GM19328 (cell line): Measurements from ENCODE around the gene BUB3.
A peak's percentile ranks its signal among the peaks of the same experiment; 100 is the strongest.

Source experiments
- ATAC-seq: cut with Tn5 transposase; IDR thresholded peaks from one replicate; pipeline ENCODE4 v1.9.1; 2021; ENCODE audit warnings: mild to moderate bottlenecking, moderate library complexity; ENCODE audit not compliant: unreplicated experiment

BUB3 gene, protein sequence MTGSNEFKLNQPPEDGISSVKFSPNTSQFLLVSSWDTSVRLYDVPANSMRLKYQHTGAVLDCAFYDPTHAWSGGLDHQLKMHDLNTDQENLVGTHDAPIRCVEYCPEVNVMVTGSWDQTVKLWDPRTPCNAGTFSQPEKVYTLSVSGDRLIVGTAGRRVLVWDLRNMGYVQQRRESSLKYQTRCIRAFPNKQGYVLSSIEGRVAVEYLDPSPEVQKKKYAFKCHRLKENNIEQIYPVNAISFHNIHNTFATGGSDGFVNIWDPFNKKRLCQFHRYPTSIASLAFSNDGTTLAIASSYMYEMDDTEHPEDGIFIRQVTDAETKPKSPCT

DNA sequence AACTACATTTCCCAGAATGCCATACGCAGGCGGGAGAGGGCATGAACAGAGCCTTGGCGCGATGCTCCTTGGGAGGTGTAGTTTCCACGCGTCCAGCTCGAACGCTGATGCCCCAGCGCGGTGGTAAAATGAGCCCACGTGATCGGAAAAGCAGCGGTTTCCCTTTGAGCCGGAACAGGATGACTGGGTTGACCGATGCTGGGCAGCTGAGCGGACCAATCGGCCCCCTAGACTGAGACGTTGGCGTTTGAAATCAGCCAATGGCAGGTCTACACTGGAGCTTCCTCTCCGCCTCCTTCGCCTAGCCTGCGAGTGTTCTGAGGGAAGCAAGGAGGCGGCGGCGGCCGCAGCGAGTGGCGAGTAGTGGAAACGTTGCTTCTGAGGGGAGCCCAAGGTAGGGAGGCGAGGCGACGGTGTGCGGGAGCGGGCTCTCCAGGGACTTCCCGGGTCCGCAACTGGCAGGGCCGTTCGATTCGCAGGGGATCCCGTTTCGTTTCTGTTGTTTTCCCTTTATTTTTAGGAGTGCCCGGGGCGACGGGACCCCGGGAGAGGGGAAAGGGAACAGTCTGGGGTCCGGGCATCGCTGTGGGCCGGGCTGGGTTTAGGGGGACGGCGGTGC is at the start of gene BUB3:
TSS of gene BUB3 (plus strand) at position 311 of the 619 bp plus-strand sequence. CDS start 516 bp downstream, outside the sequence.
- peak; percentile 93 for ATAC-seq

DNA sequence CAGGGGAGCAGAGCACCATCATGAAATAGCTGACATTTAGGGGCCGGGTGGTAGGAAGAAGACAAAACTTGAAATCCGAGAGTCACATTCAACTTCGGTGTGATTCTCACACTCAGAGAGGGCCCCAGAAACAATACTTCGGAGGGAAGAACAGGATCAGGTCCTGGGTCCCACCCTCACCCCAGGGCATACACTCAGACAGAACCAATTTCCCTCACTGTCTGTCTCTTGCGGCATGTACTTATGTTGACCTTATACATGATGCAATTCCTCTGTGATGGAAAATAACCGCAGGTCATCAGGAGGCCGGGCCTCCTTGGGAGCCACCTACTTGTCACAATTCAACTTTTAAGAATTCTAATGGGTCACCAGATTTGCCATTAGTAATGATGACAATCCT is 44.7 kb upstream of the BUB3 start:
- no peak for ATAC-seq

DNA sequence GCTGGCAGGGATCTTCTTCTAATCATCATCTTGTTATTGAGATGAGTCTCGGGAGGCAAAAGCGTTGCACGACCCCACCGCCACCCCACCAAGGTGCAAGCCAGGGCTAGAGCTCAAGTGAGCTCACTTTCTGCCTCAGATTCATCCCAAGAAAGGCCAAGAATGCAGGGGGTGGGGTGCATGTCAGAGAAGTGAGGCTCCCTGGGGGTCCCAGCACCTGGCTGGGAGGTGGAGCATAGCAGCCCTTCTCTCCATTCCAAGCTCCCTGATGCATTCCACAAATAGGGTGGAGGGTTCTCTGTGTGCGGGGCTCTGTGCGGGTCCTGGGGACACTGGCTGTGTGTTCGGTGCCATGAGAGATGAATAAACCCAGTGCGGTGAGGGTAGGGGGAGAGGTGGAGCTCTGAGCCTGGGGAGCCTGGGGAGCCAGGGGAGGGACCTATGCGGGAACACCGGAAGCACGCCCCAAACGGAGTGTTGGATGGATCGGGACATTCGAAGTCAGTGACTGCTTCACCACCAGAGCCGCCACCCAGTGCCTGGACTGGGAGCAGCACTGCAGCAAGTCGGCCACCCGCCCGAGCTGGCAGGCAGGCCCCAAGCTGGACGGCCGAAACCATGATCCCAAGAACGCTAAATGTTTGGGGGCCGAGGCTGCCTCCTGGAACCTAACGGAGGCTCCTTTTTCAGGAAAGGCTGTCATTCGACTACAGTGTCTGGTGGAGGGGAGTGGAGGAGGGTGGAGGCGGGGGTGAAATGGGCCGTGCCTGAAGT is 36.4 kb upstream of the BUB3 start:
- ATAC-seq: no peak

DNA sequence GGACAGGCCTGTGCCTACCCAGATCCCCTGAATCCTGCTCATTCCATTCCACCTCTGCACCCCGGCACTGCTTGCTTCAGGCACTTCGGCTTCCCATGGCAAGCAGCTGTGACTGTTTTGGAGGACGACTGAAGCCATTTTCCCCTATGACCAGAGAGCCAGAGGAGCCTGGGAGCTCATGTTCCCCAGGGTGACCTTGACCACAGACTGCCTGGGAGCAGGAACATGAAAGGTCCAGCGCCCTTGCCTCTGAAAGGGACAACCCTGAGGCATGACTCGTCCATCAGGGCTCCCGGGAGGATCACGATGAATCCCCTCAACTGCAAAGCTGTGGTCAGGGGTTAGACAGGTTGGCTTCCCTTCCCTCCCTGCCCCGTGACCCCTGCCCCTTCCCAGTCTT is 35.1 kb upstream of the BUB3 start:
- no peak for ATAC-seq

DNA sequence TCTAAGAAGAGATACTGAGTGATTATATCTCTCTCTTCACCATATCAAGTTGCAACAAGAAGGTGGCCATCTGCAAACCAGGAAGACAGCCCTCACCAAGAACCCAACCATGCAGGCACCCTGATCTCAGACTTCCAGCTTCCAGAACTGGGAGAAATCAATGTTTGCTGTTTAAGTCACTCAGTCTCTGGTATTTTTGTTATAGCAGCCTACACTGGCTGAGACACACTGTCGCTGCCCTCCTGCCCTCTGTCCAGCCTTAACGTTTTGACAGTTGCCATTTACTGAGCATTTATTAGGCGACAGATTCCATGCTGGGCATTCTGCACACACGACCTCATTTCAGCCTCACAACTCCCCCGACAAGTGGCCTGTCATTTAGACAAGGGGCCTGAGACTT is 28.0 kb upstream of the BUB3 start:
- ATAC-seq: no peak

DNA sequence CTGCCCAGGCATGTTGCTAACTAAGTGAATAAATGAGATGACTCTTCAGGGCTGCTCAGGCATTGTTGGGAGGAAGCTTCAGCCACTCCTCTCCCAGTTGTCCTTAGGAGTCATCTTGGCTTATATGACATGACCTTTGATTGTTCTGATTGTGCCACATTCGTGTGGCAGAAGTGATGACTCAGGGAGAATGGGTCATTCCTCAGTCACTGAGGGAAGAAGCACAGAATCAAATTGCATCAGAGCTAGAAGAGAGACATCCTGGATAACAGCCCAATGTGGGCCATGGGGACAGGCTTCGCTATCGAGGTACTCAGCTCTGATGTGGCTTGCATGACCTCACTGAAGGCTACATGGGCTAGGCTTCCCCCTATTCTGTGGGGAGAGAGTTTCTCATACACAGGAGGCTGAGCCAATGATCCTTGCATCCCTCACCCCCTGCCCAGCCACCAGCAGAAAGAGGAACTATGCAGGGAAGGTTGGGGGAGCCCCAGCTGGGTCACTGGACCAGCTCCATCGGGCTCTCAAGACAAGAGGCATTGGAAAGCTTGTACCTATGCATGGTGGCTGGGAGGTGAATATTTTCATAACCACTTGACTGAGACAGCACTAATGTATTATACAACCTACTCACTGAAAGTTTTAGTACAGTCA is 24.5 kb upstream of the BUB3 start:
- ATAC-seq: no peak

DNA sequence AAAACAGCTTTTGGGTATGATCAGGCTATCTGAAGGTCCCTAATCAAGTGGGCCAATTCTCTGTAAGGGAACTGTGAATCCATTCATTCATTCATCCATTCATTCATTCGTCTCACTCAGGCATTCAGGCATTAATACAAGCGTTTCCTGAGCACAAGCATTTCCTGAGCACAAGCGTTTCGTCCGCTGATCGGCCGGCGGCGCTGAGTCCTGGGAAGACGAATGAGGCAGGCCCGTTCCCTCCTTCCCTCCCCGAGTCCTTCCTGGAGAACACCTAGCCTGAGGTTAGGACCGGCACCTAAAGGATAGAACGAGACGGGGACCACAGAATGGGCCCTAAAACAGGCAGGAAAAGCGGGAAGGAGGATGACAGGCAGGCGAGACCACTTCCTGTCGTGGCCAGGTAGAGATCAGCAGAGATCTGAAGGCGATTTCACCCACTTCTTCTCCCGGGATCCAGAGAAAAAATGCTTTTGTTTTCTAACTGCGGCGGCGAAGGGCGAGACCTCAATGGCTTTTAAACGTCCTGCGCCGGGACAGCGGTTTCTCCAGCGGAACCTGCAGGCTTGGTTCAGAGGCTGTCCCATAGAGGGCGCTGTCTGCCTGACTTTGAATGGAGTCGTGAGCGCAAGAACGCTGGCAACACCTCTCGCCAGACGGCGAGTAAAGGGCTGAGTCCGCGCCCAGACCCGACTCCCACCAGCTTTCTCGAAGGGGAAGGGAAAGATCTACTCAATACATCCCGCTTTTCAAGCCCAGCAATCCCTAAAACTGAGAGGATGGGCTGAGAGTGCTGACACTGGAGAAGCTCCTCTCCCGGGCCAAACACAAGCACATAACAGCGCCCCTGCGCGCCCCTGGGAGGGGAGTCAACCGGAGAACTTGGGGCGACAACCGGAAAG is 21.4 kb upstream of the BUB3 start:
- ATAC-seq: no peak

DNA sequence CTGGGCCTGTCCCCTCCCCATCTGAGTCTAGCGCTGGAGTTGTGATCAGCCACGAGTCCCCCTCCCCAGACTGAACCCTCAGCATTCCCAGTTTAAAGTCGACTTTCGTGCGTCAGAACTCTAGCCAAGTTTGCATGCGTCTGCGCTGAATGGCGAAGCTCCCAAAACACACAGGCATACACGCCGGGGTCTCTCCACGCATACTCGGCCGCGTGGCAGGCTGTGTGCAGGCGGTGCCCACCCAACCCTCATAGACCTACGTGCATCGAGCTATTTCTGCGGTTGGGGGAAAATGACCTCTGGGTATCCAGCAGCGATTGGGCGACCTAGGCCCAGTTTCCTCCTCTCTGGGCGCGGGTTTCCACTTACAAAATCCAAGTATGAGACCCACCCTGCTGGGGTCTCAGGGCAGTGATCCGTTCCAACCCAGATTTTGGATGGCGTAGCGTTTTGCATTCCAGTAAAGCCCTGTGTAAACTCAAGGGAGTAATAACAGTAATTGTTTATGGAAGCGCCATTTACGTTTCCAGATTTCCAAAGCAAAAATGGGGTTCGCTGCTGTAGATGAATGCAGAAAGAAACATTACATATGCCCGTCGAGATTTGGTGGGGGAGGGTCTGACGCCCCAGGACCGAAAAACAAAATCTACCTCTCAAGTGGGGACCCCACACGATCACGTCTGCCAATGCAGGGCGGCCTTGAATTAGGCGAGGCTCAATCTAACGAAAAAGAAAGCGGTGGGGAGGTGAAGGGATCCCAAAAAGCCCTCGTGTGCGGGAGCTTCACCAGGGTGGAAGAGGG is 20.5 kb upstream of the BUB3 start:
- no peak for ATAC-seq

DNA sequence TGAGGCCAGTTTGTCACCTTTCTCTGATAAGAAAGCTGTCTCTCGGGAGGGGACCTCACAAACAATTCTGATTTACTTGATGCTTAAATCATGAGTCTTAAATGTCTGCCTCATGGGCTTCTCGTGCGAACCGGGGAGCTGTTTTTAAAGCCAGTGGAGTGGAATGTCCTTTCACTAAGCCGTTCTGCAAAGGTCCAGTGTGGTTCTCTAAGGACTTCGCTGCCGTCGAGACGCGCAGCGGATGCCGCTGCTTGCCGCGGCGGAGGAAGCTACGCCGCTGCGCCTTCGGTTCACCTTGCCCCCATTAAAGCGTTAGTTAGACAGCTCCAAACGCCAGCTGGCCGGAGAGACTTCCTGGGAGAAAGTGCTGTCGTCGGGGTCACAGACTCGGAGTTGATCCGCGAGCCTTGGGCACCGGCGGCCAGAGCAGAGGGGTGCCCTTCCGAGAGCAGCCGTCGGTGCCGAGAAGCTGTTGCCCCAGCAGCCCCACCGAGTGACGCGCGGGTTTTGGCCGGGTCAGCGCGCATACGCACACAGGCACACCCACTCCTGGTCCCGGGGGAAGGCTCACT is 19.8 kb upstream of the BUB3 start:
- no peak for ATAC-seq

DNA sequence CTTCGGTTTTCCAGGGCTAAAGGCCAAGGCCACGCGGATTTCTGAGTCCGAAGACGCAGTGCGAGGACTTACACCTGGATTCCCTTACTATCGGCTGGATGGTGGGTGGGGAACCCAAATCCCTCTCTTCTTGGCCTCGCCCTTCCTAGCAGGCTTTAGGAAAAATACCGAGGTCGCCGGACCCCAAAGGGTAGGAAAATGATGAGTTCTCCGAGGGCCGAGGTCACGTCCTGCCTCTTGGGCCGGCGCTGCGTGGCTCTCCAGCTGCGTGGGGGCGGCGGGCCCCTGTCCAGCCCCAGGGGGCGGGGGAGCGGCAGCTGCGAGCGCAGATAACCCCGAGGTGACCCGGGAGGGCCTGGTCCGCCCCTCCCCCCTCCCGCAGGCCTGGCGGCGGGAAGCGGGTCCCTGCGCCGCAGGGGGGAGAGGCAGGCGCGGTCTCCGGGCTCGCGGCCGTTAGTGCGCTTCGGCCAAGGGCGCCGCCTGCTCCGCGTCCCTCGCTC is 19.2 kb upstream of the BUB3 start:
- no peak for ATAC-seq

DNA sequence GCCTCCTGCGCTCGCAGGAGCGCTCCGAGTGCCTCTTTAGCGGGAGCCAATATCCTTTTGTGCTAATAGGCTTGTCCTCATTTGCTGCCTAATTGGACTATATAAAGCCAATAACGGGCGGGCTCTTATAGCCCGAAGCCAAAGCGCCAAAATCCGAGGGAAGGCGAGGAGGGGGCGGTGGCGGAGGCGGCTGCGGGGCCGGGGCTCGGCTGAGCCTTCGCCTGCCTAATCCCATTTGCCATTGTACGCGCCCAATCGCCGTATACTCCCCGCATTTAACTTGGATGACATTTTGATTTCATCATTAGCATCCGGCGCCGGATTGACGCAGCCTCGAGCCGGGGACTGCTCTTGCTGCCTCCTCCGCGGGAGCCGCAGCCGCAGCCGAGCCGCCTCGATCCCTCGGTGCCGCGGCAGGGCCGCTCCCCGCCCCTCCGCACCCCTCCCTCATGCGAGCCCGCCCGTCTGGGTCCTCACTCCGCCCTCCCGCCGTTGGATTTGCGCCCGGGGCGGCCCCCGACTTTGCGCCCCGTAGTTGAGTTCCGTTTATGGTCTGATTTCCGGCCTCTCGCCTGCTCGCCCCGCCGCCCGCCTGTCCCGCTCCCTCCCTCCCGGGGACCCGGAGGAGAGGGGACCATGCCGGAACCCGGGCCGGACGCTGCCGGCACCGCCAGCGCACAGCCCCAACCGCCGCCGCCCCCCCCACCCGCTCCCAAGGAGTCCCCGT is 18.6 kb upstream of the BUB3 start, which contains the start of gene HMX3:
TSS of gene HMX3 (plus strand) at position 556 of the 727 bp plus-strand sequence. CDS start at position 637, 81 bp downstream.
- ATAC-seq: no peak

DNA sequence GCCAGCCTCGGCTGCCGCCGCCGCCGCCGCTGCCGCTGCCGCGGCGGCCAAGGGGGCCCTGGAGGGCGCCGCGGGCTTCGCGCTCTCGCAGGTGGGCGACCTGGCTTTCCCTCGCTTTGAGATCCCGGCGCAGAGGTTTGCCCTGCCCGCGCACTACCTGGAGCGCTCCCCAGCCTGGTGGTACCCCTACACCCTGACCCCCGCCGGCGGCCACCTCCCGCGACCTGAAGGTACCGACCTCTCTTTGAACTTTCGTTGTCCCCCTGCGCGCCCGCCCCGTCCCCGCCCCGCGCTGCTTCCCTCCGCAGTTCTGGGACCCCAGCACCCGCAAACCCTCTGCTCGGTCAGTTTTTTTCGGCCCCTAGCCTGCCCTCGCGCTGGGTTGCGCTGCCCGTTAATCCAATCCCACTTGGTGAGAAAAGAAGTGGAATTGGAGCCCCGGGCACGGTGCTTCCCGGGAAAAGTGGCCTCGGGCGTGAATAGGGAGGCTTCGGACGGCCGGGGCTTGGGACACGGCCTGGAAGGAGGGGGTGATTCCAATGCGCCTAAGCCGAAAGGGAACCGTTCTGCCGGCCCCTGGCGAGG is 17.9 kb upstream of the BUB3 start:
- ATAC-seq: no peak

DNA sequence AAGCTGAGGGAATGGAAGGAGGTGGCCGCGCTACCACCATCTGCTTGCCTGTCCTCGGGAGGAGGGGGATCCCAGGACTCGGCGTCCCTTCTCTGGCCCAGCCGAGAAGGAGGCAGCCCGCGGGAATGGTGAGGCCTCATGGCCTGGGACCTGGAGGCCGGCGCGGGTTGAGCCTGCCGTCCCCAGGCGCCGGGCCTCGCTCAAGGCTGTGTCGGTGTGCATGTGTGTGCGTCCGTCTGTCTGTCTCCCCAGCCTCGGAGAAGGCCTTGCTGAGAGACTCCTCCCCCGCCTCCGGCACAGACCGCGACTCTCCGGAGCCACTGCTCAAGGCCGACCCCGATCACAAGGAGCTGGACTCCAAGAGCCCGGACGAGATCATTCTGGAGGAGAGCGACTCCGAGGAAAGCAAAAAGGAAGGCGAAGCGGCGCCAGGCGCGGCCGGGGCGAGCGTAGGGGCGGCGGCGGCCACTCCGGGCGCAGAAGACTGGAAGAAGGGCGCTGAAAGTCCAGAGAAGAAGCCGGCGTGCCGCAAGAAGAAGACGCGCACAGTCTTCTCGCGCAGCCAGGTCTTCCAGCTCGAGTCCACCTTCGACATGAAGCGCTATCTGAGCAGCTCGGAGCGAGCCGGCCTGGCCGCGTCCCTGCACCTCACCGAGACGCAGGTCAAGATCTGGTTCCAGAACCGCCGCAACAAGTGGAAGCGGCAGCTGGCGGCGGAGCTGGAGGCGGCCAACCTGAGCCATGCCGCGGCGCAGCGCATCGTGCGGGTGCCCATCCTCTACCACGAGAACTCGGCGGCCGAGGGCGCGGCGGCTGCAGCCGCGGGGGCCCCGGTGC is 17.2 kb upstream of the BUB3 start:
- ATAC-seq: no peak

DNA sequence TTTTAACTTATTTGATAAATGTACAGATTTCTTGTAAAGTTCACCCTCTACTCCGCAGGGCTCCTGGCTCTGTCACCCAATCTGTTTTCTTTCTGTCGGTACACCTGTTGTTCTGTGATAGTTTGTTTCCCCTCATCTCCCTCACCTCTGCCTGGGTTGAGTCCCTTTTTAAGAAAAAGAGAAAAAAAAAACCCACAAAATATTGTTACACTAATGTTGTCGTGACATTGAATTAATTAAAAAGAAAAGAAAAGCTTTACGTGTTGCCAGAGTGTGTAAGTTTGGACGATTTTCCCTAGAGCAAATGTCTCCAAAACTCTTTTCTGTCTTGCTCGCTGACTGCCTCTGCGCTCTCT is 15.1 kb upstream of the BUB3 start:
- no peak for ATAC-seq

DNA sequence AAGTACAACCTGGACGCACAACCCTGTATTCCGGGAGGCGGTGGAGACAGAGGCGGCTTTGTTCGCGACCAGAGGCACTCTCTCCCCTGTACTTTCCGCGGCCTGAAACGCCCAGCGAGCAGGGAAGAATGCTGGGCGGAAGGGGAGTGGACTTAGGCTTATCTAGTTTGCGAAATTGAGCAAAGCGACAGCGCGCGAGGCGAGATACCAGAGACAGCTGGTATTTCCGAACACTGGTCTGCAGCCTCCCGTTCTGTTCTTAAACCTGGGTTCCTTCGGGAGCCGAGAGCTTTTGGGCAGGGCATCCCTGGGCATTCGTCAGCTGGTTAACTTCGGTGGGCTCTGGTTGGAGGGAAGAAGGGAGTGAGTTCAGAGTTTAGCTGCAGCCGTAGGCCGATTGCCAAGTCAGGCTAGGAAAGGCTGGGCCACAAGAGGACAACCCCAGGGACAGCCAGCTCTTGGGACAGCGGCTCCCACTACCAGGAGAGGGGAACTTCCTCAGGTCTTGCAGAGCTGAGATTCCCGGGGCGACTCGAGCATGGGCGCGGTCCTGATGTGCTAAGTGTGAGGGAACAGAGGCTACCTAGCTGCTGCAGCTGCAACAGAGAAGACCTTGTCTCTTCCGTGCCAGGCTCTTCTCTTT is 14.6 kb upstream of the BUB3 start:
- ATAC-seq: no peak

DNA sequence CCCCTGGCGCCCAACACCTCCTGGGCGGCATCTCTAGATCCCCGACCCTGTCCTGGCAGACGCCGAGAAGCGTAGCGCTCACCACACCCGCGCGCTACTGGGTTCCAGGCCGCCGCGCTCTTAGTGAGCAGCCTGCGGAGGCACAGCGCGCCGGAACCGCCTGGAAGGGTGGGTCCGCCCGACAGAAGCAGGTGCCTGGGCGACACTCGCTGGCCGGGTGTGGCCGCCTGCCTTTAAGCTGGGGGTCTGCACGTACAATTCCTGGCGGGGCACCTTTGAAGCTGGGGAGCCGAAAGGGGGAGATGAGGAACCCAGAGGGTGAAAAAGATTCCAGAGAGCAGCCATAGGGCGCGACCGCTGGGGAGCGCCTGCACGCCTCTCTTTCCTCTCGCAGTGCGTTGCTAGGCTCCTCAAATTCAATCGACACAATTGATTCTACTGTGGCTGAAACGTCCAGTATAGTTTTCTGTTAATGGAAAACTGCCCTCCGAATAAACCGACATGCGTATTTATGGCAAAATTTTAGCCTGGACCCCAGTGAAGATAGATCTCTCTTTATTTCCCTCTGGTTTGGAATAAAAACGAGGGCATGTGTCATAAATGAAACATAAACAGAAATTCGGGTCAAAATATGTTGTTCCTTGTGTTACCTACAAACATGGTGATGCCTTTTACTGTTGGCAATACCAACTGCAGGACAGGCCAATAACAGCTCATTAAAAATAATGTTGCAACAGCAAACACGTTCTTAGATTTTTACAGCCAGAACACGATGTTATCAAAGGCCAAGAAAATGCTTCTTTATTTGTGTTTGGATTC is 13.8 kb upstream of the BUB3 start:
- ATAC-seq: no peak
